Retinal pigment epithelial cell (primary cell): ENCODE results near the gene AFF2.

Experiments
- DNase-seq: peaks from one replicate; pipeline ENCODE4 v3.0.0-alpha.2; 2010; ENCODE audit warnings: low read depth
- H3K4me3 ChIP-seq: 2 replicates; pipeline ENCODE4 v1.5.1; 2011; ENCODE audit warnings: mild to moderate bottlenecking, low read length, control low read depth, moderate library complexity
- CTCF ChIP-seq: conservative IDR thresholded peaks from 2 replicates; pipeline ENCODE4 v1.5.1; 2011; ENCODE audit warnings: low read depth, low read length, control low read depth, inconsistent platforms

Gene AFF2

GRCh38 chrX:148670277-148670676 is 169.9 kb downstream of the AFF2 start:
- TF ChIP-seq CTCF, result no peak
- no peak for DNase-seq

DNA sequence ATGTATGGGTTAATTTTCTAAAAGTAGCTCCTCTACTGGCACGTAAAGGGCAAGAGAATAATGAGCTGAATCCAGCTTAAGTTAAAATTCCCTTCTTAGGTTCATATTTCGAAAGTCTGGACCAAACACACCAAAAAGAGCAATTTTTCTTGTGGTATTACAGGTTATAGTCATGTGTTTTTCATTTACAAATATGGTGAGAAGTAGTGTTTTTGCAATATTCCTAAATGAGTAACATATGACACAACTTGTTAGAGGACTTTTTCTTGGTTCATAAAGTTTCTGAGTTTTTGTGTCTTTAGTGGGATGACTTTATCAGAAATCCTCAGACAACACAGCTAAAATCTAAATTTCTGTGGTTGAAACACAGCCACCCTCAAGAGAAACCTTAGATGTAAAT is 172.1 kb downstream of the AFF2 start:
- no peak overlapping the region for H3K4me3 ChIP-seq
- TF ChIP-seq CTCF, result no peak
- DNase-seq, result no peak

More at GRCh38 chrX:148670277-148670676, 169.9 kb downstream of the AFF2 start:
- no peak overlapping the region for H3K4me3 ChIP-seq

DNA sequence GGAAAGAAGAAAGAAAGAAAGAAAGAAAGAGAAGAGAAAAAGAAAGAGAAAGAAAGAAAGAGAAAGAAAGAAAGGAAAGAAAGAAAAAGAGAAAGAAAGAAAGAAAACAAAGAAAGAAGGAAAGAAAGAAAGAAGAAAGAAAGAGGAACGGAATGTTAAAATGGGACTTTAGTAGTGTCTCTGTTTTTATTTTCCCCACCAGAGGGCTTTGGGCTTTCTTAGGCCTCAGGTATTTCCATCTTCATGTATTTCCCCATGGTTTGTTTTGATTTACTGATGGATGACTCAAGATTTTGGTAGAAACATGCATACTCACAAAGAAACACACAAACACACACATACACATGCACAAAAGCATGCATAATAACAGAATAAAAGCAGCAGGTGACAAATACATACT is 181.2 kb downstream of the AFF2 start:
- H3K4me3 ChIP-seq, result no peak overlapping the region
- no peak for TF ChIP-seq CTCF
- DNase-seq, result no peak

DNA sequence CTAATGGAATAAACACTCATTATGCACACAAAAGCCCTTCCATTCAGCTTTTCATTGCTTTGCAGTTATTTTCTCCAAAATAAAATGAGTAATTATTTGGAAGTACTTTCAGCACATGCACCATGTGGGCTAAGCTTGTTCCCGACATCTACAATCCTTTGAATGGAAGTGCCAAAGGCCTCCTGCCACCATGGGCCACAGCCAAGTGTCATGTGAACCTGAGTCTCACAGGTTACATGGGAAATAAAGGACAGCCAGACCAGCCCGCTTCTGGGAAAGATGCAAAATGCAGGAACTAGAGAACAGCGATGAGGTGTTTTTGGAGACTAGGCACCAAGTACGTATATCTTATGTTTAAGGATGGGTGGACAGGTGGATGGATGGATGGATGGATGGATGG is 181.8 kb downstream of the AFF2 start:
- no peak overlapping the region for H3K4me3 ChIP-seq
- no peak for DNase-seq
- TF ChIP-seq CTCF, result no peak

DNA sequence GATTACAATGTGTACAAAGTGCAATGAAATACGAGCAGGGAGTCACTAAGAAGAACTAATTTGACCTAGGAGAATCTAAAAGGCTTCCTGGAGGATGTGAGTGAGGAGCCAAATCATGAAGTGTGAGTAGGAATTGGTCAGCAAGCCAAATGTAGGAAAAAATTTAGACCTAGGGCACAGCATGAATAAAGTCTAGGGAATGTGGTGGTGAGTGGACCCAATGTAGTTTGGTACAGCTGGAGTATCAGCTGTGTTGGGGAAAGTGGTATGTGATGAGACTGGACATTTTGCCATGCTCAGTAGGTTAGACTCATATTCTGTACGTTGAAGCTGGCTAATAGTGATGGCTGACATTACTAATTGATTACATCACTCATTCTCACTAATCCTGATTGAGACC is 191.0 kb downstream of the AFF2 start:
- no peak overlapping the region for H3K4me3 ChIP-seq
- no peak for TF ChIP-seq CTCF
- DNase-seq, result no peak

- no peak overlapping the region for H3K4me3 ChIP-seq
- no peak for TF ChIP-seq CTCF
- DNase-seq, result no peak
These were observed 194.8 kb downstream of the AFF2 start for GRCh38 chrX:148695255-148695654.

DNA sequence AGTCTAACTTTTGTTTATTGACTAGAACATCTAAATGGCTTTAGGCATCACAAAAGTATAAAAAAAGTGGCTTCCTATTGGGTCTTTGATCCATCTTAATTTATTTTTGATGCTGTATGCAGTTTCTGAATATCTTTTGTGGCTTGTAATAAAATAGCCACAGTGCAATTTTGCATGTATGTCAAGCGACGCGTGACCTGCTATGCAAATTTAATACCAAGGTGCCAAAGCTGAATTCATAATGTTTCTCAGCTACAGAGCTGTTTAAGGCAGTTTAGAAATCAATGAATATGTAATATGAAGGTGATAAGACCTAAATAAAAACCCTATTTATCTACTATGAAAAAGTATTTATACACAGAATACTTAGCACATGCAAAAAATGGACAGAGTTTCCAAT is 197.8 kb downstream of the AFF2 start:
- H3K4me3 ChIP-seq, result no peak overlapping the region
- DNase-seq, result no peak
- TF ChIP-seq CTCF, result no peak
